ENCODE measurements around the gene FAM114A2. TPM values are rescaled to one million over a fixed set of nuclear protein-coding genes. Genes with fewer than 3 reads are reported as not detected.

The FAM114A2 gene
- total RNA-seq, 1 donor from 2014 or later, result 30.4 TPM

DNA sequence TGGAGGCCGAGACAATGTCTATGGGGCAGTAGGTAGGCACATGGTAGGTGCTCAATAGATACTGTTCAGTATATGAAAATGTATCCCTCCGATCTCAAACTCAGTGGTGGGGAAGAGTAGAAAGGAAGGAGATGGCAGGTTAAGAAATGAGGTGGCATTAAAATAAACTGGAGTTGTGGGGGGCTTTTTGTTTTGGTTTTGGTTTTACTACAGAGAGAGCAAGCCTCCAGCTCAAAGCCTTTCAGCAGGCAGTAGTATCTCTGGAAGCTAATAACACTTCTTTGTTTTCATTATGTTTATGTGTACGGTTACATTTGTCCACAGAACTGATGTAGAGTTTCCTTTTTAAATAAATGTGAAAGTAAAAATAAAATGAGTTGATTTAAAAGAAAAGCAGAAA, 8.6 kb upstream of the FAM114A2 start:
- no peaks in the 10 kb centered on the region for H3K9me3 Mint-ChIP-seq

DNA sequence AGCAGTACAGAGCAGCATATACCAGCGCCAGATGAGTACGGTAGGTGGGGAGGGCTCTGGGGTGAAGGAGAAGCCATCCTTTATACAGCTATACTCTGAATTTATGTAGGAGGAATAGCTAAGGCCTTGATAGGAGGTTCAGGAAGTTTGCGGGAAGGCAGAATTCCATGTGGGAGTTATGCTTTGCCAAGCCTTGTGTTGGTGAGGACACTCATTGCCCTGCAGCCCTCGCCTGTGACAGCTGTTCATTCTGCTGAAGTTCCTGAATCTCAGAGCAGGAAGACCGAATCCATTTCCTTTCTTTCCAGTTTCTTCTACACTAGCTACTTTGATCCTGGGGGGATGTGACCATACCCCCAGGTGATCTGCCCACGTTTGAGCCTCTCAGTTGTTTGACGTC, 7.8 kb upstream of the FAM114A2 start:
- DNase-seq (ENCODE audit: extremely low spot score, unreplicated experiment), result no peak
- Mint-ChIP-seq H3K4me1 (ENCODE audit: unreplicated experiment) (peaks cover 1% of the 10 kb centered on the region), H3K4me3 (no peak overlapping the region), H3K36me3 (peaks cover 20% of the 10 kb centered on the region), H3K27me3 (no peaks in the 10 kb centered on the region), H3K27ac (no peak overlapping the region), H3K9me3 (no peaks in the 10 kb centered on the region)
- TF ChIP-seq, protein P1, sequence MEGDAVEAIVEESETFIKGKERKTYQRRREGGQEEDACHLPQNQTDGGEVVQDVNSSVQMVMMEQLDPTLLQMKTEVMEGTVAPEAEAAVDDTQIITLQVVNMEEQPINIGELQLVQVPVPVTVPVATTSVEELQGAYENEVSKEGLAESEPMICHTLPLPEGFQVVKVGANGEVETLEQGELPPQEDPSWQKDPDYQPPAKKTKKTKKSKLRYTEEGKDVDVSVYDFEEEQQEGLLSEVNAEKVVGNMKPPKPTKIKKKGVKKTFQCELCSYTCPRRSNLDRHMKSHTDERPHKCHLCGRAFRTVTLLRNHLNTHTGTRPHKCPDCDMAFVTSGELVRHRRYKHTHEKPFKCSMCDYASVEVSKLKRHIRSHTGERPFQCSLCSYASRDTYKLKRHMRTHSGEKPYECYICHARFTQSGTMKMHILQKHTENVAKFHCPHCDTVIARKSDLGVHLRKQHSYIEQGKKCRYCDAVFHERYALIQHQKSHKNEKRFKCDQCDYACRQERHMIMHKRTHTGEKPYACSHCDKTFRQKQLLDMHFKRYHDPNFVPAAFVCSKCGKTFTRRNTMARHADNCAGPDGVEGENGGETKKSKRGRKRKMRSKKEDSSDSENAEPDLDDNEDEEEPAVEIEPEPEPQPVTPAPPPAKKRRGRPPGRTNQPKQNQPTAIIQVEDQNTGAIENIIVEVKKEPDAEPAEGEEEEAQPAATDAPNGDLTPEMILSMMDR (conservative IDR thresholded peaks at IDR 0.05), result no peak

More for the DNA sequence above, 8.6 kb upstream of the FAM114A2 start:
- TF ChIP-seq, protein P1 (conservative IDR thresholded peaks at IDR 0.05), result no peak
- Mint-ChIP-seq H3K4me3 (no peak overlapping the region), H3K27me3 (no peaks in the 10 kb centered on the region), H3K36me3 (peaks cover 20% of the 10 kb centered on the region), H3K27ac (no peak overlapping the region), H3K4me1 (ENCODE audit: unreplicated experiment) (no peaks in the 10 kb centered on the region)
- no peak for DNase-seq (ENCODE audit: extremely low spot score, unreplicated experiment)

DNA sequence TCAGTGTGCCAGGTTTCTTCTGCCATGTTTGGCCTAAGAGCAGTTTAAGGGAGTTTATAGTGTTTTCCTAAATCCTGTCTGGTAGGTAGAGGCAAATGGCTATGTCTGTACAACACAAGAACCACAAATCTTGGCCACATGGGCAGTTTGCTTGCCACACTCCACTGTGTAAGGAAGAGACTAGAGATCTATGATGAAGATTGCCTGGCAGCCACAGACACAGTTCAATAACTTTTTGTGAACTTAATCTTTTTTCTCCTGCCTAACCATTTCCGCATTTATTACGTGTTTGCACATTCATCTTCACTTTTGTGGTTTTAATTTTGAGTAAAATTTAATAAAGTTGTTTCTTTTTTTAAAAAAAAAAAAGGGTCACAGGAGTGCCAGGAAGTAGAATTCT, 5.9 kb upstream of the FAM114A2 start:
- Mint-ChIP-seq H3K27ac (no peak overlapping the region), H3K36me3 (peaks cover 10% of the 10 kb centered on the region), H3K9me3 (no peaks in the 10 kb centered on the region), H3K4me3 (no peak overlapping the region), H3K4me1 (ENCODE audit: unreplicated experiment) (peaks cover 6% of the 10 kb centered on the region), H3K27me3 (no peaks in the 10 kb centered on the region)
- no peak for DNase-seq (ENCODE audit: extremely low spot score, unreplicated experiment)
- TF ChIP-seq, protein P1 (conservative IDR thresholded peaks at IDR 0.05), result no peak

DNA sequence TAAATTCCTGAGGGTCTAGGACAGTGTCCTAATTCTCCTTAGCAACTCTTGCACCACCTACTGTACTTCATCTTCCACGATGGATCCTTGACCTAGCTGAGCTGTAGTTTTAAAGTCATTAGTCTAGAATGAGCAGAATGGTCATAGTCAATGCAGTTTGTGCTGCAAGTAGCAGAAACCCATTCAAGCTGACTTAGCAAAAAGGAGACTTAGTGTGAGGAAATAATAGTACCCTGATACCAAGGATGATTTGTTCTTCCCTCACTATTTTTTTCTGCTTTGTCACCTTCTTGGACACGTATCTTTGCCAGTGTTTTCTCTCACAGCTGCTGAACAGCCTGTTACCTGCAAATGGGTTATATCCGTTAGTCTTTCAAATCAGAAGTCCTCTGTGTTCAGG, 5.4 kb upstream of the FAM114A2 start:
- H3K4me1 Mint-ChIP-seq (ENCODE audit: unreplicated experiment), result peaks cover 10% of the 10 kb centered on the region
- no peak for DNase-seq (ENCODE audit: extremely low spot score, unreplicated experiment)
- TF ChIP-seq, protein P1 (conservative IDR thresholded peaks at IDR 0.05), result no peak
- H3K27ac Mint-ChIP-seq, result no peak overlapping the region
- H3K36me3 Mint-ChIP-seq, result peaks cover 7% of the 10 kb centered on the region
- no peaks in the 10 kb centered on the region for H3K27me3 Mint-ChIP-seq
- H3K9me3 Mint-ChIP-seq, result no peaks in the 10 kb centered on the region
- H3K4me3 Mint-ChIP-seq, result no peak overlapping the region

DNA sequence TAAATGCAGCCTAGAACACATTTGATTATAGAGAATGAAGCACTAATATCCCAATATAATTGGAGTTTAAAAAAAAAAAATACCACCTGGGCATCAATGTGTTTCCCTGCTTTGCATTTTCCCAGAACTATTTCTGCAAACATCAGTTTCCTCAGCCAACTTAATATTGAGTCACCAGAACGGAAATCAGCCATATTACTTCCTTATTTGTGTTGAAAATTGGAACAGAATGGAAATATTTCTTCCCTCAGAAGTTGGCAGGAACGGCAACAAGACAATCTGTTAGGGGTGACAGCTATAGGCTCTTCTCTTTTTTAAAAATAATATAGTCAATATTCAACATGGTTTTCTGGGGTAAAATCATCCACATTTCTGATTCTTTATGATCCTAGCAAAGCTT, 4.1 kb upstream of the FAM114A2 start:
- H3K36me3 Mint-ChIP-seq, result peaks cover 7% of the 10 kb centered on the region
- no peak for DNase-seq (ENCODE audit: extremely low spot score, unreplicated experiment)
- no peak overlapping the region for H3K4me3 Mint-ChIP-seq
- TF ChIP-seq, protein P1 (conservative IDR thresholded peaks at IDR 0.05), result no peak
- H3K9me3 Mint-ChIP-seq, result no peaks in the 10 kb centered on the region
- H3K4me1 Mint-ChIP-seq (ENCODE audit: unreplicated experiment), result peaks cover 13% of the 10 kb centered on the region
- H3K27ac Mint-ChIP-seq, result no peak overlapping the region
- H3K27me3 Mint-ChIP-seq, result no peaks in the 10 kb centered on the region

DNA sequence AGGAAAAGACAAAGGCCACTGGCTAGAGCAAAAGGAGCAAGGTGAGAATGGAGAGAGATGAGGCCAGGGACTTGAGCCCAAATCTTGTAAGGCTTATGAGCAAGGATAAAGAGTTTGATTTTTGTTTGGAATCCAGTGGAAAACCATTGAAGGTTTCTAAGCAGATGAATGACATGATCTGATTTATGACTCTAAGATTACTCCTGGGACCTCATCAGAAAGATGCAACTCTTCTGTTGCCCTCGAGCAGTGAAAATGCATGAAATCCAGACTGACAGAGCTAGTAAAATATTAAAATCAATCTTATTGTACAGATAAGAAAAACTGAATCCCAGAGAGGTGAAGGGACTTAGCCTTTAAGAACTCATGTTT, 734 bp upstream of the FAM114A2 start:
- Mint-ChIP-seq H3K27ac (peak overlapping the region; percentile 98), H3K4me1 (ENCODE audit: unreplicated experiment) (peaks cover 13% of the 10 kb centered on the region), H3K4me3 (peak overlapping the region; percentile 89), H3K9me3 (no peaks in the 10 kb centered on the region), H3K36me3 (no peaks in the 10 kb centered on the region), H3K27me3 (no peaks in the 10 kb centered on the region)
- no peak for DNase-seq (ENCODE audit: extremely low spot score, unreplicated experiment)
- TF ChIP-seq, protein P1 (conservative IDR thresholded peaks at IDR 0.05), result no peak
